WTC11 (cell line): Measurements from ENCODE around the gene GAS5.

Experiments
- KAT7 ChIP-seq: sonication (generic); formaldehyde crosslinking; IDR thresholded peaks from 2 replicates; pipeline ENCODE4 v1.8.1; 2023; ENCODE audit warnings: missing genetic modification reagents, mild to moderate bottlenecking, borderline replicate concordance
- NR2C2 ChIP-seq: sonication (generic); formaldehyde crosslinking; IDR thresholded peaks from 2 replicates; pipeline ENCODE4 v1.8.0; 2022; ENCODE audit warnings: mild to moderate bottlenecking, missing genetic modification reagents
- TF ChIP-seq, protein P1 (sequence below): fragments of 200-600 bp; IDR thresholded peaks from 2 replicates; pipeline ENCODE4 v1.8.0; 2022; ENCODE audit warnings: antibody characterized with exemption
- TF ChIP-seq, protein P2 (sequence below): sonication (generic); formaldehyde crosslinking; IDR thresholded peaks from 2 replicates; pipeline ENCODE4 v1.8.0; 2022; ENCODE audit warnings: mild to moderate bottlenecking, missing genetic modification reagents
- TF ChIP-seq, protein P3 (sequence below): sonication (generic); formaldehyde crosslinking; conservative IDR thresholded peaks from 2 replicates; pipeline ENCODE4 v1.8.1; 2022; ENCODE audit warnings: mild to moderate bottlenecking, missing genetic modification reagents

DNA sequence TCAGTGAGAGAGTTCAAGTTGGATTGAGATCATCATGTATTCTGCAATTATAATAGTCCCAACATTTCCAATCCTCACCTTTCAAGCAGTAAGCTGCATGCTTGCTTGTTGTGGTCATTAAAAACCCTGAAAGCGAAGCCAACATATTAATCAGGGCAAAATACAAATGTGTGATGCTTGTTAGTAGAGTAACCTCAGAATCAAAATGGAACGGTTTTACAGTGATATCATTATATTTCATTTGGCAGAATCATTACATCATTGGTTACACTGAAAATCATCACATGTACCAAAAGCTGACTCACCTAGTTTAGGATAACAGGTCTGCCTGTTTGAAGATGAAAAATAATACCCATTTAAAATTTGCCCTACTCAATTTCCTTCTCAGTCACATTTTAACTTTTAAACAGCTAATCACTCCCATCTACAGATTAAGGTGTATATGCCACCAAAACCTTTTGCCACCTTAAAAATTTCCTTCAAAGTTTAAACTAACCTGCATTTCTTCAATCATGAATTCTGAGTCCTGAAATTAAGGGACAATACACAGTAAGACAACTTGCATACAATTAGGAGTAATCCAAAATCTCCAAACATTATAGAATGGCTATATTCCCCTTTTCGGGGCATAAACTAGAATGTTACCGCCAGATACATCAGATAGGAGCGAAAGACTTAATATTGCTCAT lies 3.5 kb downstream of the GAS5 start:
- TF ChIP-seq NR2C2 (CRISPR knock-in tag): no peak
- TF ChIP-seq, protein P1, sequence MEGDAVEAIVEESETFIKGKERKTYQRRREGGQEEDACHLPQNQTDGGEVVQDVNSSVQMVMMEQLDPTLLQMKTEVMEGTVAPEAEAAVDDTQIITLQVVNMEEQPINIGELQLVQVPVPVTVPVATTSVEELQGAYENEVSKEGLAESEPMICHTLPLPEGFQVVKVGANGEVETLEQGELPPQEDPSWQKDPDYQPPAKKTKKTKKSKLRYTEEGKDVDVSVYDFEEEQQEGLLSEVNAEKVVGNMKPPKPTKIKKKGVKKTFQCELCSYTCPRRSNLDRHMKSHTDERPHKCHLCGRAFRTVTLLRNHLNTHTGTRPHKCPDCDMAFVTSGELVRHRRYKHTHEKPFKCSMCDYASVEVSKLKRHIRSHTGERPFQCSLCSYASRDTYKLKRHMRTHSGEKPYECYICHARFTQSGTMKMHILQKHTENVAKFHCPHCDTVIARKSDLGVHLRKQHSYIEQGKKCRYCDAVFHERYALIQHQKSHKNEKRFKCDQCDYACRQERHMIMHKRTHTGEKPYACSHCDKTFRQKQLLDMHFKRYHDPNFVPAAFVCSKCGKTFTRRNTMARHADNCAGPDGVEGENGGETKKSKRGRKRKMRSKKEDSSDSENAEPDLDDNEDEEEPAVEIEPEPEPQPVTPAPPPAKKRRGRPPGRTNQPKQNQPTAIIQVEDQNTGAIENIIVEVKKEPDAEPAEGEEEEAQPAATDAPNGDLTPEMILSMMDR: no peak
- no peak for TF ChIP-seq KAT7 (CRISPR knock-in tag)
- TF ChIP-seq, protein P2, sequence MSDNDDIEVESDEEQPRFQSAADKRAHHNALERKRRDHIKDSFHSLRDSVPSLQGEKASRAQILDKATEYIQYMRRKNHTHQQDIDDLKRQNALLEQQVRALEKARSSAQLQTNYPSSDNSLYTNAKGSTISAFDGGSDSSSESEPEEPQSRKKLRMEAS: no peak
- TF ChIP-seq, protein P3, sequence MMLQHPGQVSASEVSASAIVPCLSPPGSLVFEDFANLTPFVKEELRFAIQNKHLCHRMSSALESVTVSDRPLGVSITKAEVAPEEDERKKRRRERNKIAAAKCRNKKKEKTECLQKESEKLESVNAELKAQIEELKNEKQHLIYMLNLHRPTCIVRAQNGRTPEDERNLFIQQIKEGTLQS: no peak
